Measurements from ENCODE around the gene PIGR. TPM values are rescaled to one million over a fixed set of nuclear protein-coding genes. Genes with fewer than 3 reads are reported as not detected.

PIGR gene
- total RNA-seq, 1 experiment from 2014 or later: not detected

- DNase-seq (ENCODE audit: low spot score): no peak
- ChIA-PET CTCF (no interaction called here), POLR2A (ENCODE audit: low non-redundant PET) (no interaction called here)
- BruUV-seq (replicated peaks): no TSS peak
- no peaks in the 10 kb centered on the region for H3K36me3 ChIP-seq (ENCODE audit: insufficient read depth, low read length, poor library complexity, severe bottlenecking)
- H3K27ac ChIP-seq (ENCODE audit: low read depth, low read length, poor library complexity, severe bottlenecking): no peak overlapping the region
- intact Hi-C loops (cut with micrococcal nuclease; ENCODE audit: unreplicated experiment): no loop called here
- no peaks in the 10 kb centered on the region for H3K4me1 ChIP-seq (ENCODE audit: insufficient read depth, low read length, poor library complexity, severe bottlenecking)
- no peaks in the 10 kb centered on the region for H3K27me3 ChIP-seq (replicated peaks; ENCODE audit: insufficient read depth, low read depth, low read length, poor library complexity)
- no peak overlapping the region for H3K4me3 ChIP-seq (ENCODE audit: low read depth, low read length, poor library complexity, severe bottlenecking)
- H3K9me3 ChIP-seq (ENCODE audit: low read depth, low read length, poor library complexity, severe bottlenecking): no peaks in the 10 kb centered on the region
- no peak for TF ChIP-seq EZH2 (IDR thresholded peaks at IDR 0.05; ENCODE audit: borderline replicate concordance, low read depth, low read length, poor library complexity, severe bottlenecking)
- no peak for TF ChIP-seq CTCF (conservative IDR thresholded peaks at IDR 0.05; ENCODE audit: low read depth, low read length)
Measured at GRCh38 chr1:206883876-206884275, 62.4 kb downstream of the PIGR start.

GRCh38 chr1:206883160-206883559 lies 63.1 kb downstream of the PIGR start:
- DNase-seq (ENCODE audit: low spot score): no peak

GRCh38 chr1:206882555-206882954 lies 63.7 kb downstream of the PIGR start:
- Histone ChIP-seq H3K9me3 (ENCODE audit: low read depth, low read length, poor library complexity, severe bottlenecking) (peaks cover 8% of the 10 kb centered on the region), H3K4me3 (ENCODE audit: low read depth, low read length, poor library complexity, severe bottlenecking) (no peak overlapping the region), H3K27ac (ENCODE audit: low read depth, low read length, poor library complexity, severe bottlenecking) (no peak overlapping the region), H3K27me3 (replicated peaks; ENCODE audit: insufficient read depth, low read depth, low read length, poor library complexity) (no peaks in the 10 kb centered on the region), H3K4me1 (ENCODE audit: insufficient read depth, low read length, poor library complexity, severe bottlenecking) (no peaks in the 10 kb centered on the region), H3K36me3 (ENCODE audit: insufficient read depth, low read length, poor library complexity, severe bottlenecking) (no peaks in the 10 kb centered on the region)
- POLR2A ChIA-PET (ENCODE audit: low non-redundant PET): no interaction called here
- CTCF ChIA-PET: no interaction called here
- no peak; the same call in 1 of the 2 replicates for TF ChIP-seq CTCF (conservative IDR thresholded peaks at IDR 0.05; ENCODE audit: low read depth, low read length)
- TF ChIP-seq EZH2 (IDR thresholded peaks at IDR 0.05; ENCODE audit: borderline replicate concordance, low read depth, low read length, poor library complexity, severe bottlenecking): no peak
- intact Hi-C loops (cut with micrococcal nuclease; ENCODE audit: unreplicated experiment): no loop called here
- BruUV-seq (replicated peaks): no TSS peak
- DNase-seq (ENCODE audit: low spot score): no peak

More at GRCh38 chr1:206883160-206883559, 63.1 kb downstream of the PIGR start:
- H3K4me1 ChIP-seq (ENCODE audit: insufficient read depth, low read length, poor library complexity, severe bottlenecking): no peaks in the 10 kb centered on the region
- H3K4me3 ChIP-seq (ENCODE audit: low read depth, low read length, poor library complexity, severe bottlenecking): no peak overlapping the region
- no peaks in the 10 kb centered on the region for H3K36me3 ChIP-seq (ENCODE audit: insufficient read depth, low read length, poor library complexity, severe bottlenecking)
- no peak overlapping the region for H3K27ac ChIP-seq (ENCODE audit: low read depth, low read length, poor library complexity, severe bottlenecking)
- peaks cover 6% of the 10 kb centered on the region for H3K9me3 ChIP-seq (ENCODE audit: low read depth, low read length, poor library complexity, severe bottlenecking)
- H3K27me3 ChIP-seq (replicated peaks; ENCODE audit: insufficient read depth, low read depth, low read length, poor library complexity): no peaks in the 10 kb centered on the region
- intact Hi-C loops (cut with micrococcal nuclease; ENCODE audit: unreplicated experiment): no loop called here
- no peak for TF ChIP-seq CTCF (conservative IDR thresholded peaks at IDR 0.05; ENCODE audit: low read depth, low read length)
- TF ChIP-seq EZH2 (IDR thresholded peaks at IDR 0.05; ENCODE audit: borderline replicate concordance, low read depth, low read length, poor library complexity, severe bottlenecking): no peak
- BruUV-seq (replicated peaks): no TSS peak
- ChIA-PET POLR2A (ENCODE audit: low non-redundant PET) (no interaction called here), CTCF (no interaction called here)

Measured in A673 (cell line).